ENCODE data around the gene PTPRM. TPM values are rescaled to one million over a fixed set of nuclear protein-coding genes. Genes with fewer than 3 reads are reported as not detected.

PTPRM gene
- total RNA-seq, 1 donor from 2014 or later: 71.3 TPM

DNA sequence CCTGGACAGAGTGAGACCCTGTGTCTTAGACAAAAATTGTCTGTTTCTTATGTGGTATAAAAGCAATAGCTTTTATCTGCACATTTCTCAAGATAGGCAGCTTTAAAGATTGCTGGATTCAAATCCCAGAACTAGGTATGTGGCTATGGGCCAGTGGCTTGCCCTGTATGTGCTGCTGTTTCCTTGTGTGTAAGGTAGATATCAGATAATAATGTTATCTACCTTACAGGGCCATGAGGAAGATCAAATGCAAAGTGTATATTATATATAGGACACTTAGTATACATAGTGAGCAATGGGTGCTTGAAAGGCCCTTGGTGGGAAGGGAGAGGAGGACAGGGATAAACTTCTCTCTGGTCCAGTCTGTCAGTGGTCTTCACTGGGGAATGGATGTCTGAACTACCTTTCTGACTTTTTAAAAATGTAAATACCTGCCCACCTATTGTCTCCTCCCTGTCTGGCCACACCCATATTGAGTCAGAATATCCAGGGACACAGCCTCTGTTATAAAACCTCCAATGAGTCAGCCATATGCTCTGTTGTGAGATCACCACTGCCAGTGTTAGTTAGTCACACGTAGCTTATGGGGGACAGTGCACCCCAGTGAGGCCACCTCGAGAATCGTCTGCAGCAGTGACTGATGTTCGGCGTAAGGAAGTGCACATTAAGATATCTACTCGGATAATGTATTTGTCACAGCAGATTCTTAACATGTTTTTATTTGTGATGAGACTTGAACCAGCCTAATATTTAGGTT is 383.4 kb downstream of the PTPRM start:
- TF ChIP-seq, protein P1, sequence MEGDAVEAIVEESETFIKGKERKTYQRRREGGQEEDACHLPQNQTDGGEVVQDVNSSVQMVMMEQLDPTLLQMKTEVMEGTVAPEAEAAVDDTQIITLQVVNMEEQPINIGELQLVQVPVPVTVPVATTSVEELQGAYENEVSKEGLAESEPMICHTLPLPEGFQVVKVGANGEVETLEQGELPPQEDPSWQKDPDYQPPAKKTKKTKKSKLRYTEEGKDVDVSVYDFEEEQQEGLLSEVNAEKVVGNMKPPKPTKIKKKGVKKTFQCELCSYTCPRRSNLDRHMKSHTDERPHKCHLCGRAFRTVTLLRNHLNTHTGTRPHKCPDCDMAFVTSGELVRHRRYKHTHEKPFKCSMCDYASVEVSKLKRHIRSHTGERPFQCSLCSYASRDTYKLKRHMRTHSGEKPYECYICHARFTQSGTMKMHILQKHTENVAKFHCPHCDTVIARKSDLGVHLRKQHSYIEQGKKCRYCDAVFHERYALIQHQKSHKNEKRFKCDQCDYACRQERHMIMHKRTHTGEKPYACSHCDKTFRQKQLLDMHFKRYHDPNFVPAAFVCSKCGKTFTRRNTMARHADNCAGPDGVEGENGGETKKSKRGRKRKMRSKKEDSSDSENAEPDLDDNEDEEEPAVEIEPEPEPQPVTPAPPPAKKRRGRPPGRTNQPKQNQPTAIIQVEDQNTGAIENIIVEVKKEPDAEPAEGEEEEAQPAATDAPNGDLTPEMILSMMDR (IDR thresholded peaks at IDR 0.05; ENCODE audit: unreplicated experiment): no peak
- H3K27me3 Mint-ChIP-seq (ENCODE audit: low read depth): no peaks in the 10 kb centered on the region
- no peak overlapping the region for H3K27ac Mint-ChIP-seq
- DNase-seq (ENCODE audit: low spot score in 2 of 2, unreplicated experiment in 2 of 2): no peak
- peaks cover 21% of the 10 kb centered on the region for H3K4me1 Mint-ChIP-seq
- no peaks in the 10 kb centered on the region for H3K9me3 Mint-ChIP-seq
- H3K4me3 Mint-ChIP-seq: no peak overlapping the region
- H3K36me3 Mint-ChIP-seq: peaks cover 2% of the 10 kb centered on the region

DNA sequence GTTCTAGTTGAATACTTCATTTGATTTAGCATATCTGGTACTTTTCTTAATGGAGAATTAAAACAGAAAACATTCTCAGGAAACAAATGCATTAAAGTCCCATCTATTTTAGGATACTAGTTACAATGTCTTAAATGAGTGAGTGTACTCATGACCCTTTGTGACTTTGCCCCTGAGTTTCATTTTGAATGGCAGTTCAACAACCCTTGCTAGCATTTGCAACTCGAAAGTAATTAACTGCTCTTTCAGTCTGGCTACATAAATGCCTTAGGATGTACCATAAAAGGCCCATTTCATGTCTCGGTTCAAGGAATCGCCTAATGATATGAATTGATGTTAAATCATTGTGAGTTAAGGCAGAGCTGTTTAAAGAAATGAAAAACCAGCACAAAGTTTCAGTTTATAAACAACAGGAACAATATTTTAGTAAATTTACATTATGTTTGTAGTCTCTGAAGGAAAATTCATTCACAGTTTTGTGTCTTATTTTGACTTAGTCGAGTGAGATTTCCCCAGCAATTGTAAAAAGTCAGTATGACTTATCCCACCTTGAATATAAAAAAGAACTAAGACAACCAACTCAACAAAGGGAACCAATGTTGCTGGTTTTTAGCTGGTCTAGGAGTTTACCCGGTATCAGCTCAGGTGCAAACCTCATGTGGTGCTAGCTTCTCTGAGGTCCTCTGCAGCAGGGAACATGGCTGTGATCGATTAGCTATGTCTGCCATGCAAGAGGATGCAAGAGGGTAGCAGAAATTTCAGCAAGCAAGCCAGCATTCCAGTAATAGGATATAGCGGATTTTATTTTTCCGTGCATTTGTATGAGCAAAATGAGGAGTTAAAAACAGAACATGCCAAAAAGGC is 386.2 kb downstream of the PTPRM start:
- TF ChIP-seq, protein P1 (IDR thresholded peaks at IDR 0.05; ENCODE audit: unreplicated experiment): no peak
- H3K27ac Mint-ChIP-seq: no peak overlapping the region
- H3K9me3 Mint-ChIP-seq: no peaks in the 10 kb centered on the region
- H3K4me1 Mint-ChIP-seq: peaks cover 15% of the 10 kb centered on the region
- H3K4me3 Mint-ChIP-seq: no peak overlapping the region
- H3K27me3 Mint-ChIP-seq (ENCODE audit: low read depth): no peaks in the 10 kb centered on the region
- peaks cover 2% of the 10 kb centered on the region for H3K36me3 Mint-ChIP-seq
- DNase-seq (ENCODE audit: low spot score in 2 of 2, unreplicated experiment in 2 of 2): no peak

DNA sequence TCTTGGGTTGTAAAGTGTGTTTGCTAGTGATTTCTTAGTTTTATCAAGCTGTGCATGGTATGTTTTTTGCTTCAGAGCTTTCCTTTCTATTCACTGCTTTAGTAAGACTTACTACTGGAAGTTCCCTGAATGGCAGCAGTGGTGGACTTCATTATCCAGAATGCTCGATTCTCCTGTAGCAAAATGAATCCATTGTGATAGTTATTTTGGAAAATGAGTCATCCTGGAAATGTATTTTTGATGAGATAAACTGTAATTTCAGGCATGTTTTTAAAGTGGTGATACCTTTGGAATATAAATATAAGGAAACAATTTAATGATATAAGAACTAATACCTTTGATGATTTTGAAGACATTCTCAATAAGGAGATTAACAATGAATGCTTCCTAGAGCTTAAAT is 387.1 kb downstream of the PTPRM start:
- no peaks in the 10 kb centered on the region for H3K27me3 Mint-ChIP-seq (ENCODE audit: low read depth)
- DNase-seq (ENCODE audit: low spot score in 2 of 2, unreplicated experiment in 2 of 2): no peak
- peaks cover 15% of the 10 kb centered on the region for H3K4me1 Mint-ChIP-seq
- peaks cover 2% of the 10 kb centered on the region for H3K36me3 Mint-ChIP-seq
- TF ChIP-seq, protein P1 (IDR thresholded peaks at IDR 0.05; ENCODE audit: unreplicated experiment): no peak
- peak overlapping the region; percentile 47 for H3K27ac Mint-ChIP-seq
- no peaks in the 10 kb centered on the region for H3K9me3 Mint-ChIP-seq
- no peak overlapping the region for H3K4me3 Mint-ChIP-seq

DNA sequence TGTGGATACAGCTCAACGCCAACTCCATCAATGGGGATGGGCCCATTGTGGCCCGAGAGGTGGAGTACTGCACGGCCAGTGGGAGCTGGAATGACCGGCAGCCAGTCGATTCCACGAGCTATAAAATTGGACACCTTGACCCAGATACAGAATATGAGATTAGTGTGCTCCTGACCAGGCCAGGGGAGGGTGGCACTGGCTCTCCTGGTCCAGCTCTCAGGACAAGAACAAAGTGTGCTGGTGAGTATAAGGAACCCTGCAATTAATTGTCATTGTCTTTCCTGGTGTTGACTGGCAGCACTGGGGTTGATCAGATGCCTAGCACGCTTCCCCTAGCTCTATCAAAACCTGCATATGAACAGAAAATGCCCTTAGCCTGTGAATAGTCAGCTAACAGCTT is 388.1 kb downstream of the PTPRM start:
- Mint-ChIP-seq H3K27me3 (ENCODE audit: low read depth) (no peaks in the 10 kb centered on the region), H3K4me3 (no peak overlapping the region), H3K4me1 (peaks cover 15% of the 10 kb centered on the region), H3K27ac (no peak overlapping the region), H3K9me3 (no peaks in the 10 kb centered on the region), H3K36me3 (peaks cover 2% of the 10 kb centered on the region)
- TF ChIP-seq, protein P1 (IDR thresholded peaks at IDR 0.05; ENCODE audit: unreplicated experiment): no peak
- no peak for DNase-seq (ENCODE audit: low spot score in 2 of 2, unreplicated experiment in 2 of 2)

DNA sequence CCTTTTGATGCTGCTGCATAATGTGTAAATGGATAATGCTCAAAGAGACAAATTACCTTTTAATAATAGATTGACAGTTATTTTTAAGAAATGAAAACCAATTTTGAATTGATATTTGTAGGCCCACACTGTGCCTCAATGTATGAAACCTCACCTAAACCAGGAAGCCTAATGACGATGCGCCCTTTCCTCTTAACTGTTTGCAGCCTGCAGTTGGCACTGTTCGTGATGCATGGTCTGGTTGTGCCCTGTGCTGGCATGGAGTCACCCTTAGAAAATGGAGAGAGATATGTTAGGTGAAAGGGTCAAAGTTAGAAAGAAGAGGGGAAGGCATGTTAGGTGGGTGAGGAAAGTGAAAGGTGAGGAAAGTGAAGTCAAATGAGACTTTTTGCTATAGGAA is 390.2 kb downstream of the PTPRM start:
- no peak overlapping the region for H3K4me3 Mint-ChIP-seq
- no peak for DNase-seq (ENCODE audit: low spot score in 2 of 2, unreplicated experiment in 2 of 2)

More for the DNA sequence above, 390.2 kb downstream of the PTPRM start:
- TF ChIP-seq, protein P1 (IDR thresholded peaks at IDR 0.05; ENCODE audit: unreplicated experiment): no peak
- Mint-ChIP-seq H3K36me3 (peaks cover 2% of the 10 kb centered on the region), H3K27me3 (ENCODE audit: low read depth) (no peaks in the 10 kb centered on the region), H3K9me3 (no peaks in the 10 kb centered on the region), H3K4me1 (peaks cover 15% of the 10 kb centered on the region), H3K27ac (no peak overlapping the region)
